Measurements from ENCODE around the gene KDM2A. TPM values are rescaled to one million over a fixed set of nuclear protein-coding genes. Genes with fewer than 3 reads are reported as not detected.

KDM2A gene
- total RNA-seq (2014; rRNA removed; shearing (Covaris generic)) = 32.2 and 33.7 TPM in 2 replicates

DNA sequence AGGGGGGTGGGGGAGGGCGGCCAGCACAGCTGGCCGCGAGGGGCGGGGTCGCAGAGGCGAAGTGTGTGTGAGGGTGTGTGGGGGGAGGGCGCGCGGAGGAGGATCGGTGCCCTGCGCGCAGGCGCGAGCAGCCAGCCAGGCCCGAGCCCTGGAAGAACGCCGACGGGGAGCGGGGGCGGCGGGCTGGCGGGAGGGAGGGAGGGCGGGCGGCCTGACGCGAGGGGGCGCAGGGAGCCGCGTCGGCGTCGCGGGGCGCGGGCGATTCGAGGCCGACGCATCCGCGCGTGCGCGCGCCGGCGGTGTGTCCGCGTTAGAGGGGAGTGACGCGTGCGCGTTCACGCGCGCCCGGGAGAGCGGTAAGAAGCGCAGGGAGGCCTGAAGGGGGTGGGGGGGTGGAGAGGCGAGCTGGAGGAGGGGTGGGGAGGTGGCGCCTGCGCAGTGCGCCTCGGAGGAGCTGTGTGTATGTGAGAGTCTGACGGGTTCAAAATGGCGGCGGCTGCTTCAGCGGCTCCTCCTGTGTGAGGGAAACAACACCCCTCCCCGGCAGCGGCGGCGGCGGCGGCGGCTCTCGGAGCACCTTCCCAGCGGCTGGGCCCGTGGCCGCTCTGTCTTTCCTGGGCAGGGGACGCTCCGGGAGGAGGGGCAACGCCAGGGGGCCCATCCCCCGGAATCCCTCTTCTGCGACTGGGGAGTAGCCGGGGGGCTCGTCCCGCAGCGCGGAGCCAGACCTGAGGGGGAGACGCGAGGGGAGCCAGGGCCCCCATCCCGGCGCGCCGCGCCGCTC, at the start of gene KDM2A:
KDM2A (plus strand) TSS at position 463 of the 784 bp plus-strand sequence. CDS start 2,054 bp downstream, outside the sequence.
- peak; percentile 98 to 99 for DNase-seq
- Histone ChIP-seq H3K4me1 (no peaks in the 10 kb centered on the region), H3K4me3 (peak within 1 kb of the TSS; percentile 100), H3K27ac (peak within 1 kb of the TSS; percentile 85), H3K36me3 (no peaks in the 10 kb centered on the region), H3K27me3 (no peaks in the 10 kb centered on the region), H3K9me3 (replicated peaks) (no peaks in the 10 kb centered on the region)

DNA sequence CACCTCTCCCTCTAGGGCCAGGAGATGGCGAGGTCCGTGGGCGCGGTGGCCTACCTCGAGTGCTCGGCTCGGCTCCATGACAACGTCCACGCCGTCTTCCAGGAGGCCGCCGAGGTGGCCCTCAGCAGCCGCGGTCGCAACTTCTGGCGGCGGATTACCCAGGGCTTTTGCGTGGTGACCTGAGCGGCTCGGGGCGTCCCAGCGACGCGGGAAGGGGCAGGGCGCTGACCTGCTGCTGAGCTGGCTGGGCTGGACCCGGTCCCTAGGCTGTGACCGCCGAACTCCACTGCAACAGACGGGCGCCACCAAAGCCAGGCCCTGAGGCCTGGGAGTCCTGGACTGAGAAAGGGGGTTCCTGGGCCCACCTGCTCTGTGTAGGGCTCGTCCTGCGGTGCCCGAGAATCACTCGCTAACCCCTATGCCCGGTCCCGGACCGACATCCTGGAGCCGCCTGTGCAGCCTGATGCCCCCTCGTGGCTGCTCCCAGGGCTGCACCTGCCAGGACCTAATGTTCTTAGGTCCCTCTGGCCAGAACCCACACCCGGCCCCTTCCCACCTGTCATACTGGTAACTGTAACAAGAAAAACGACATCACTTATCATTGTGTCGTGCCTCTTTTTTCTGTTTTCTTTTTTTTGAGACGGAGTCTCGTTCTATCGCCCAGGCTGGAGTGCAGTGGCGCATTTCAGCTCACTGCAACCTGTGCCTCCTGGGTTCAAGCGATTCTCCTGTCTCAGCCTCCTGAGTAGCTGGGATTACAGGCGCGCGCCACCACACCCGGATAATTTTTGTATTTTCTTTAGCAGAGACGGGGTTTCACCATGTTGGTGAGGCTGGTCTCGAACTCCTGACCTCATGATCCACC, 47.4 kb upstream of the KDM2A start:
- Histone ChIP-seq H3K4me1 (no peaks in the 10 kb centered on the region), H3K27ac (no peak overlapping the region), H3K9me3 (replicated peaks) (no peaks in the 10 kb centered on the region), H3K27me3 (no peaks in the 10 kb centered on the region), H3K4me3 (no peak overlapping the region), H3K36me3 (no peaks in the 10 kb centered on the region)
- DNase-seq = peak; percentile 62 to 64

DNA sequence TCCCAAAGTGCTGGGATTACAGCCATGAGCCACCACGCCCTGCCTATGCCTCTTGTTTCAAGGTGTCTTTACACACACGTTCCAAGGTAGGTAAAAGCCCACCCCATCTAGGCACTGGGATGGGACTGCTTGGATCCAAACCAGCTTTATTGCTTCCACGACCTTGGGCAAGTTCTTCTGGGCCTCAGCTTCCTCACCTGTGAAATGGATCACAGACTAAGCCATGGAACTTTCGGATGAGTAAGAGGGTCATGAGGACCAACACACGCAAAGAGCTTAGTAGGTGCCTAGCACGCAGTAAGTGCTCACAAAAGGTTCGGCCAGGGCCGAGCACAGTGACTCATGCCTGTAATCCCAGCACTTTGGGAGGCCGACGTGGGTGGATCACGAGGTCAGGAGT, 46.8 kb upstream of the KDM2A start:
- Histone ChIP-seq H3K27me3 (no peaks in the 10 kb centered on the region), H3K4me3 (no peak overlapping the region), H3K27ac (no peak overlapping the region), H3K36me3 (no peaks in the 10 kb centered on the region), H3K9me3 (replicated peaks) (no peaks in the 10 kb centered on the region), H3K4me1 (no peaks in the 10 kb centered on the region)
- no peak for DNase-seq

DNA sequence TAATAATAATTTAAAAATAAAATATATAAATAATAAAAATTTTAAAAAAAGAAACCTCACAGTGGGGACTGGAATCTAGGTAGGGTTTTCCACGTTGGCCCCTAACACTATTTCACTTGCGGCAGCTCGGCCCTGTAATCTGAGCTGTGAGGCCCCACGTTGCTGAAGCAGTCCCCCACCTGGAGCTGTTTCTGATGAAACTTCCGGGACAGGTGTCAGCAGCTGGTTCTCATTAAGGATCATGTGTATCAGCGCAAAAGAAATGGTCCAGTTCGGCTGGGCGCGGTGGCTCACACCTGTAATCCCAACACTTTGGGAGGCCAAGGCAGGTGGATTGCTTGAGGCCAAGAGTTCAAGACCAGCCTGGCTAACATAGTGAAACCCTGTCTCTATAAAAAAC, 45.2 kb upstream of the KDM2A start:
- no peak for DNase-seq
- Histone ChIP-seq H3K4me3 (no peak overlapping the region), H3K9me3 (replicated peaks) (no peaks in the 10 kb centered on the region), H3K27ac (no peak overlapping the region), H3K27me3 (no peaks in the 10 kb centered on the region), H3K36me3 (no peaks in the 10 kb centered on the region), H3K4me1 (no peaks in the 10 kb centered on the region)

DNA sequence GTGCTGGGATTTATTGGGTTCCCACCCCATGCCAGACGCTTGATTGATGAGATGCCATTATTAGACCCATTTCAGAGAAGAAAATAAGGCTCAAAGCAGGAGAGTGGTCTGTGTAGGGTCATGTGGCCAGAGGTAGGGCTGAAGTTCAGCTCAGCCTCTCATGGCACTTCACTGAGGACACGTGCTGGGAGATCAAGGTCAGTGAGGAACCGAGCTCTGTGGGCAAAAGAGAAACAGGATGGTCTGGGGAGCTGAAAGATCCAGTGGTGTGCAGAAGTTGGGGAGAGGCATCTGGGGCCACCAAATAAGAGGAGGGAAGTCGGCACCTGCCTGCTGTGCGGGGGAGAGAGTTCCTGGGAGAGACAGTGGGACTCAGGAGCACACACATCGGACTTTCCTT, 42.9 kb upstream of the KDM2A start:
- no peak overlapping the region for H3K27ac ChIP-seq
- H3K4me3 ChIP-seq = no peak overlapping the region
- no peaks in the 10 kb centered on the region for H3K36me3 ChIP-seq
- no peaks in the 10 kb centered on the region for H3K9me3 ChIP-seq (replicated peaks)
- H3K27me3 ChIP-seq = no peaks in the 10 kb centered on the region
- no peaks in the 10 kb centered on the region for H3K4me1 ChIP-seq
- no peak for DNase-seq

DNA sequence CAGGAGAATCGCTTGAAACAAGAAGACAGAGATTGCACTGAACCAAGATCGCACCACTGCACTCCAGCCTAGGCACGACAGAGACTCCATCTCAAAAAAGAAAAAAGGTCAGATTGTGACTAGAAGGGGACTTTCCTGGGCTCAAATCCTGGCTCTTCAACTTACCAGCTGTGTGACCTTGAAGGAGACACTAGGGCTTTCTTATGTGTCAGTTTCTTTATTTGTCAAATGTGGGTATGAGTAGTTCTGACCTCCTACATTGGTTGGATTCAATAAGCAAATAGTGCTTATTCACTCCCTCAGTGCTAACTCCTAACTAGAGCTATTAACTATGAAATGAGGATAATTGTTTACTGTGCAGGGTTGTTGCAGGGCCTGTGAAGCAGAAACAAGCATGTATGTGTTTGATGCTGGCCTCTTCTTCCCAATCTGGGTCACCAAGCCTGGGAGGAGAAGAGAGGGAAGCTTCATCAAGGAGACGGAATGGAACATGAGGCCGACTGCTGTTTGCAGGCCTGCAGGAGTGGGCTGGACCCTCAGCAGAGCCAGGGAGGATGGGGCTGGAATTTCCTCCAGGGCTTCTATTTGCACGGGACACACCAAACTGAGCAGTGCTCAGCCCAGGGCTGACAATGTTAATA, 39.9 kb upstream of the KDM2A start:
- no peak overlapping the region for H3K27ac ChIP-seq
- H3K4me1 ChIP-seq = 0 out of 2 replicates have a peak, but pooled peaks cover 4% of the 10 kb centered on the region
- no peaks in the 10 kb centered on the region for H3K36me3 ChIP-seq
- H3K4me3 ChIP-seq = no peak overlapping the region
- H3K27me3 ChIP-seq = no peaks in the 10 kb centered on the region
- DNase-seq = no peak
- H3K9me3 ChIP-seq (replicated peaks) = no peaks in the 10 kb centered on the region

DNA sequence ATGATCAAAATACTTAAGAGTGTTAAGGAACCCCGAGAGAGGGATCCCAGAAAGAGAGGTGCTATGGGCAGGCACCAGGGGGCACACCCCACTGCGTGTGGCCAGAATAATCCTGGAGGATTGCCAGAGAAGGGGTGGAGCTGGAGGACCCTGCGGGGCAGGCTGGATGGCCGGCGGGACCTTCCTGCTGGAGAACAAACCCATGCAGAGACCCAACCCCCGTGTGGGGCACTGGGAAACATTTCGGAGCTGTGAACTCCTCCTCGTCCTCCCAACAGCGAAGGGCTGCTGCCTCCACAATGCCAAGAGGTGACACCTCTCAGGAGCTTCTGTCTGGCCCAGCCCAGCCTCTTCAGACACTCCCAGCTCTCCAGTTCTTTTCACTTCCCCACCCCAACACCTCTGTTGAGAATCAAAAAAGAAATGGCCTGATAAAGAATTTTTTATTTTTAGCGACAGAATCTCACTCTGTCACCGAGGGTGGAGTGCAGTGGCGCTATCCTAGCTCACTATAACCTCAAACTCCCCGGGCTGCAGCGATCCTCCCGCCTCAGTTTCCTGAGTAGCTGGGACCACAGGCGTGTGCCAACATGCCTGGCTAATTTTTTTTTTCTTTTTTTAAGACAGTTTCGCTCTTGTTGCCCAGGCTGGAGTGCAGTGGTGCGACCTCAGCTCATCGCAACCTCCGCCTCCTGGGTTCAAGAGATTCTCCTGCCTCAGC, 36.8 kb upstream of the KDM2A start:
- Histone ChIP-seq H3K9me3 (replicated peaks) (no peaks in the 10 kb centered on the region), H3K27me3 (no peaks in the 10 kb centered on the region), H3K4me3 (peak overlapping the region; percentile 11), H3K36me3 (no peaks in the 10 kb centered on the region), H3K27ac (no peak overlapping the region), H3K4me1 (0 out of 2 replicates have a peak, but pooled peaks cover 4% of the 10 kb centered on the region)
- DNase-seq = peak; percentile 71 to 73

DNA sequence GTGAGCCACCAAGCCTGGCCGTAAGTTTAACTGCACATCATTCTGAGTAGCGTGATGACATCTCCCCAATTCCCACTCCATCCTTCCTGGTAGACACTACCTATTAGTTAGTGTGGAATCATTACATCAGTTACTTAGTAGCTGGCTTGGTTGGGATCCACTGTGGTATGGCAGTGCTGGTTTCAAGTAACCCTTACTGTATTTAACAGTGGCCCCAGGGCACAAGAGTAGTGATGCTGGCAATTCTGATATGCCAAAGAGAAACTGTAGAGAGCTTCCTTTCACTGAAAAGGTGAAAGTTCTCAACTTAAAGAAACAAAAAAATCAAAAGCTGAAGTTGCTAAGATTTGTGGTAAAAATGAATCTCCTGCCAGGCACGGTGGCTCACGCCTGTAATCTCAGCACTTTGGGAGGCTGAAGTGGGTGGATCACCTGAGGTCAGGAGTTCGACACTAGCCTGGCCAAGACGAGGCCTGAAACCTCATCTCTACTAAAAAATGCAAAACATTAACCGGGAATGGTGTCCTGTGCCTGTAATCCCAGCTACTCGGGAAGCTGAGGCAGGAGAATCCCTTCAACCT, 35.2 kb upstream of the KDM2A start:
- no peak for DNase-seq
- Histone ChIP-seq H3K4me1 (0 out of 2 replicates have a peak, but pooled peaks cover 4% of the 10 kb centered on the region), H3K4me3 (no peak overlapping the region), H3K27ac (no peak overlapping the region), H3K9me3 (replicated peaks) (no peaks in the 10 kb centered on the region), H3K27me3 (no peaks in the 10 kb centered on the region), H3K36me3 (no peaks in the 10 kb centered on the region)

DNA sequence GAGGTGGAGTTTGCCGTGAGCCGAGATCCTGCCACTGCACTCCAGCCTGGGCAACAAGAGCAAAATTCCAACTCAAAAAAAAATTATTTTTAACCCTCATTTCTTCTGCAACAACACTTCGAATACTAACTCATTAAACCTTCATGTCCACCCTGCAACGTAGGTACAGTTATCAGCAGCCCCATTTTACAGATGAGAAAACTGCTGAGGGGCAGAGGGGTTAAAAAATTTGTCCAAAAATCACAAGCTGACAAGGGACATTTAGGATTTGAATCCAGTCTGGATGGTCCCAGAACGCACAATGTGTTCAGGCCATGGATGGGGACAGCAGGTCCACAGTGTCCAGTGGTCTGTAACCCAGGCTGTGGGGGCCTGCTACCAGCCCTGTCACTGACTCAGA, 33.4 kb upstream of the KDM2A start:
- no peaks in the 10 kb centered on the region for H3K36me3 ChIP-seq
- no peak overlapping the region for H3K27ac ChIP-seq
- H3K4me3 ChIP-seq = no peak overlapping the region
- H3K27me3 ChIP-seq = no peaks in the 10 kb centered on the region
- DNase-seq = no peak
- no peaks in the 10 kb centered on the region for H3K9me3 ChIP-seq (replicated peaks)
- 0 out of 2 replicates have a peak, but pooled peaks cover 4% of the 10 kb centered on the region for H3K4me1 ChIP-seq

DNA sequence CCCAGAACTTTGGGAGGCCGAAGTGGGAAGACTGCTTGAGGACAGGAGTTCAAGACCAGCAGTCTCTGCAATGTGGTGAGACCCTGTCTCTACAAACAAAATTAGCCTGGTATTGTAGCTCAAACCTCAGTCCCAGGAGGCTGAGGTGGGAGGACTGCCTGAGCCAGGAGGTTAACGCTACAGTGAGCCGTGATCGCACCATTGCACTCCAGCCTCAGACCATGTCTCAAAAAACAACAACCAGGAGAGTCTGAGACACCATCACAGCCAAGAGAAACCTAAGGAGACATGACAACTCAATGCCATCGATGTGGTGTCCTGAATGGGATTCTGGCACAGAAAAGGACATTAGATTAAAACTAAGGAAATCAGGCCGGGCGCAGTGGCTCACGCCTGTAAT, 28.3 kb upstream of the KDM2A start:
- H3K4me1 ChIP-seq = no peaks in the 10 kb centered on the region

DNA sequence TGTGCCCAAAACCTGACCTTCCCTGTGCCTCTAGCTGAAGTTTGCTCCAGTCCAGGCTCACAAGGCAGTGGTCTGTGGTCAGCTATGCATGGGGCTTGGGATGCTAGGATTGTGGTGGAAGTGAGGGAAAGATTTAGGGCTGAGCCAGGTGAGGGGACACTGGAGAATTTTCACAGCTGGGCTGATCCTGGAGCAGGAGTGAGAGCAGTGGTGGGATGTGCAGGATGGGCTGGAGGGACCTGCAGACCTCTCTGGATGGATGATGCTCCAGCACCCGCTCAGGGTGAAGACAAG, 23.9 kb upstream of the KDM2A start:
- Histone ChIP-seq H3K27me3 (no peaks in the 10 kb centered on the region), H3K36me3 (no peaks in the 10 kb centered on the region), H3K9me3 (replicated peaks) (no peaks in the 10 kb centered on the region), H3K27ac (no peak overlapping the region), H3K4me3 (no peak overlapping the region), H3K4me1 (no peaks in the 10 kb centered on the region)
- no peak for DNase-seq

More for the DNA sequence above, 28.3 kb upstream of the KDM2A start:
- Histone ChIP-seq H3K9me3 (replicated peaks) (no peaks in the 10 kb centered on the region), H3K27me3 (no peaks in the 10 kb centered on the region), H3K36me3 (no peaks in the 10 kb centered on the region), H3K4me3 (no peak overlapping the region), H3K27ac (no peak overlapping the region)
- no peak for DNase-seq

DNA sequence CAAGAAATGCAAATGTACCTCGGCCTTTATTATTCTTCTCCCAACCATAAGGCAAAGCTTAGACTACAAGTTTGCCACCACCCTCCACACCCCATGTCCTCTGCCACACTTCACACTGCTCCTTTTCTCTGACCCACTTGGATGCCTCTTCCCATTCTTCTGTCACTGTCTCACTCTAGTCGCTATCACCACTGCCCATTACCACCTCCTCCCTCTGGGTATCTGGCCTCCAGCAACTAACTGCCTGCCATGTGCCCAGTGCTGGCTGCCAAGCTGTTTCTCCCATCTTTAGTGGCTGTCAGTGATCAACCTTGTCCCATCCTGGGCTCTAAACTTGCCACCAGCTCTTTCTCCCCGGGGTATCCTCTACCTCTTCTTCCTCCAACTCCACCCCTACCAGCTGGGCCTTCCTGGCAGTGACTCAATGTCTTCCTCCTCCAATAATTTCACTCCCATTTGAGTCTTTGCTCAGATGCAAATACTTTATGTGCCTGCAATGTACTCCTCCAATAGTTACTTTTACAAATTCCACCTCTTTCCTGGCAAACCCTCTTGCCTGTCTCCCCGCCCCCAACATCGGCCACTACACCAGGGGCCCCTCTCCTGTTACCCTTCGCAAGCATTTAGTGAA, 20.1 kb upstream of the KDM2A start:
- Histone ChIP-seq H3K4me3 (no peak overlapping the region), H3K27me3 (no peaks in the 10 kb centered on the region), H3K4me1 (no peaks in the 10 kb centered on the region), H3K9me3 (replicated peaks) (no peaks in the 10 kb centered on the region), H3K27ac (no peak overlapping the region), H3K36me3 (no peaks in the 10 kb centered on the region)
- no peak for DNase-seq

DNA sequence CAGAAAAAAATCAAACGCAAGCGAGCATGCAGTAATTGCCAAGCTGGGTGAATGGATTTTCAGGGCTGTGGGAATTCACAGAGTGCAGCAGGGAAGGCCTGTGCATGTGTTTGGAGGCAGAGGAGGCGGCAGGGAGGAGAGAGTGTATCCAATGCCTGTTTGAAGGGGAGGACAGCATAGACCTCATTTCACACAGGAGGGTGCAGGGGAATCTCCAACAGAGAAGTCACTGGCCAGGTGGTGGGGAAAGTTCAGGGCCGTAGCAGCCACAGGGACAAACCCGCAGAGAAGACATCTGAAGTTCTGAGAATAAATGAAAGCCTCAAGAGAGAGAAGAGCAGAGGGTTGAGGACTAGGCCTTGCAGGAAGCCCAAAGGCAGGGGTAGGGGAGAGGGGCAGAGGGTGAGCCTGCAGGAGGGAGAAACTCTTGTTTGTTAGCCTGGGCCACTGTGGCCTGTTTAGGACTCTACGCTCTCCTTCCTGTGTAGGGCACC, 19.2 kb upstream of the KDM2A start:
- Histone ChIP-seq H3K36me3 (no peaks in the 10 kb centered on the region), H3K27ac (no peak overlapping the region), H3K4me1 (no peaks in the 10 kb centered on the region), H3K27me3 (no peaks in the 10 kb centered on the region), H3K9me3 (replicated peaks) (no peaks in the 10 kb centered on the region), H3K4me3 (no peak overlapping the region)
- DNase-seq = no peak

DNA sequence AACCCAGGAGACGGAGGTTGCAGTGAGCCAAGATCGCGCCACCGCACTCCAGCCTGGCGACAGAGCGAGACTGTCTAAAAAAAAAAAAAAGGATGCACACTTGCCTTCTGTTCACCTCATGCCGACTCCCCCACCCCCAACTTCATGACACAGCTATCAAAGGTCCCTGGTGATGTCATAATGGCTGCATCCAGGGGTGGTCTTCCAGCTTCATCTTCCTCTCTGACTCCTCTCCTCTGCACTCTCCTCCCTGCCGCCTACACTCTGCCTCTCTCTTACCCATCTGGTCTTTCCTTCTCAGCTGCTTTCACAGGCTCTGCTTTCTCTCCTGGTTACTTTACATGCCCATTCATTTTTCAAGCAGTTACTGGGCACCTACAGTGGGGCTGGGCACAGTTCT, 16.4 kb upstream of the KDM2A start:
- H3K27ac ChIP-seq = no peak overlapping the region
- H3K4me3 ChIP-seq = no peak overlapping the region
- H3K9me3 ChIP-seq (replicated peaks) = no peaks in the 10 kb centered on the region
- no peaks in the 10 kb centered on the region for H3K36me3 ChIP-seq
- H3K27me3 ChIP-seq = no peaks in the 10 kb centered on the region
- no peaks in the 10 kb centered on the region for H3K4me1 ChIP-seq
- no peak for DNase-seq

Measured in SJCRH30 (cell line).